Heart left ventricle (tissue), 16 donors: ENCODE results near the gene SF3B1. TPM values are rescaled to one million over a fixed set of nuclear protein-coding genes. Genes with fewer than 3 reads are reported as not detected.
A peak's percentile ranks its signal among the peaks of the same experiment; 100 is the strongest.

Experiments
- ATAC-seq, 4 donors: fragments of 200-7000 bp; cut with Tn5 transposase; one replicate each; pipeline ENCODE4 v1.9.1; 2020 to 2022; ENCODE audit warnings: moderate library complexity in 4 of 4, mild to moderate bottlenecking in 3 of 4, moderate number of reproducible peaks in 1 of 4
- DNase-seq, 5 donors: peaks; one replicate each; pipeline ENCODE4 v3.0.0-alpha.2; 2020
- H3K27ac ChIP-seq, 12 donors: fragments of 200-600 bp; sonication (generic) in 4 of 12; one replicate each; pipeline versions ENCODE4 v1.5.0 to v1.8.0; 2016 to 2022; ENCODE audit warnings: mild to moderate bottlenecking in 2 of 12
- H3K27me3 ChIP-seq, 9 donors: fragments of 200-600 bp; sonication (generic) in 2 of 9; one replicate each; pipeline versions ENCODE4 v1.5.1 to v1.8.0; 2016 to 2022; ENCODE audit warnings: mild to moderate bottlenecking in 3 of 9
- H3K36me3 ChIP-seq, 9 donors: fragments of 200-600 bp; sonication (generic) in 2 of 9; one replicate each; pipeline versions ENCODE4 v1.5.0 to v1.8.0; 2018 to 2022; ENCODE audit warnings: mild to moderate bottlenecking in 2 of 9
- H3K4me1 ChIP-seq, 12 donors: fragments of 200-600 bp; sonication (generic) in 4 of 12; one replicate each; pipeline versions ENCODE4 v1.5.0 to v1.8.0; 2016 to 2022; ENCODE audit warnings: mild to moderate bottlenecking in 3 of 12
- H3K4me3 ChIP-seq, 12 donors: fragments of 200-600 bp; sonication (generic) in 4 of 12; one replicate each; pipeline versions ENCODE4 v1.5.0 to v1.8.0; 2017 to 2022; ENCODE audit warnings: mild to moderate bottlenecking in 9 of 12, moderate library complexity in 4 of 12
- H3K9me3 ChIP-seq, 12 donors: fragments of 200-600 bp; sonication (generic) in 4 of 12; one replicate each; pipeline versions ENCODE4 v1.5.0 to v1.8.0; 2016 to 2022; ENCODE audit warnings: mild to moderate bottlenecking in 1 of 12
- POLR2A ChIP-seq, 2 donors: fragments of 450-650 bp; IDR thresholded peaks; one replicate each; pipeline ENCODE4 v1.6.1; 2017; ENCODE audit warnings: antibody characterized with exemption in 2 of 2, mild to moderate bottlenecking in 2 of 2, moderate library complexity in 2 of 2
- WGBS, 4 donors: extraction: QIAGEN DNeasy Blood & Tissue Kit in 2 of 4; methylation state at CpG; one replicate each; pipeline versions ENCODE4 v1.1.5 to v1.1.7; 2013 to 2018; 5-methylcytosine and 5-hydroxymethylcytosine counted together
- intact Hi-C, 10 donors: fragments of 100-400 bp; cut with DNase I; formaldehyde crosslinking; loops; one replicate each; pipeline versions ENCODE4 v1.11.1 to v1.14.2; 2022
- polyA plus RNA-seq, 2 donors: library from polyadenylated mRNA; stranded (reverse); fragments of 200-250 nt; gene quantifications; one replicate each; pipeline ENCODE4 v1.2.3, GENCODE V29; 2013
- total RNA-seq, 9 donors: library from RNA; depleted of rRNA in 2 of 9; stranded (reverse); fragments of >200 nt in 2 of 9; fragmentation: NEBNext Ultra II Directional in 3 of 9; extraction: Animal tissue kit (Norgen Biotek cat#: 25700) in 3 of 9; gene quantifications; one replicate each; pipeline versions ENCODE4 v1.1.0 to v1.2.4, GENCODE V29; 2016 to 2023
- TF ChIP-seq, protein P1 (sequence below), 12 donors: fragments of 200-600 bp; sonication (generic) in 4 of 12; IDR thresholded peaks; one replicate each; pipeline versions ENCODE4 v1.5.0 to v1.8.0; 2018 to 2022; ENCODE audit warnings: antibody characterized with exemption in 12 of 12, mild to moderate bottlenecking in 5 of 12
- donor health status: ischemic (EF 13 %, LVEDD 7.1; RV severe dilation, severe dysfunction).
- donor health status: healthy with polysubstance abuse.
- donor health status: DM: no; HTN: yes; CAD: no.
- donor health status: DM: no; HTN: no; CAD: no.
- donor health status: ischemic (EF 25% LVEDD 6.9; RV normal size, moderate dysfunction).
- donor health status: ischemic (EF 25% LVEDD 5.7; RV mildly dilated, moderate dysfunction).
- donor health status: healthy.
- donor health status: DM: yes; HTN: yes; CAD: no.
- donor health status: ischemic (EF 35%, LVEDD 5.7; RV mildly dilated, moderate dysfunction).
- donor health status: nonischemic (EF 11% LVEDD 7.7; RV severe dilation, severe dysfunction).
- donor health status: DM: yes; HTN: yes; CAD: no.
- donor health status: PGD.
- donor health status: ischemic (EF 29% LVEDD 5.4; RV normal size, mild dysfunction).
- donor health status: nonischemic (EF 23%, LVEDD 6.1; RV moderate dilation, normal function).

SF3B1 gene
- total and polyA plus RNA-seq, 11 donors, result 80.4 to 167 (median 132) TPM

DNA sequence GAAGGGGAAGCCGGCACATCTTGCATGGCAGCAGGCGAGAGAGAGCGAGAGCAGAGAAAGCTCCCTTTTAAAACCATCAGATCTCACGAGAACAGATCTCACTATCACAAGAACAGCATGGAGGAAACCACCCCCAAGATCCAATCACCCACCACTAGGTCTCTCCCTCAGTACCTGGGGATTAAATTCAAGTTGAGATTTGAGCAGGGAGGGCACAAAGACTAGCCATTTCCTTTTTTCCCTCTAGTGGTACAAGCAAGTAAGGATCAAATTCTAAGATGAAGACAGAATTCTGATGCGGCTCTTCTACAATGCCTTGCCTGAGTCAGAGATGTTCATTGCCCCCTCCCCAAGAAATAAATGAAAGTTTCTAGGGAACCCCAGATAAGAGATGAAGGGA is 78.7 kb downstream of the SF3B1 start:
- no peak overlapping the region for H3K4me3 ChIP-seq
- no peak overlapping the region for H3K27ac ChIP-seq
- 78 to 82% (median 80%) methylated on average over 5 of the region's 5 CpGs for WGBS, 4 donors
- DNase-seq (no peak), ATAC-seq (no peak)
- no peaks in the 10 kb centered on the region for H3K4me1 ChIP-seq
- no peaks in the 10 kb centered on the region for H3K36me3 ChIP-seq
- TF ChIP-seq, protein P1, sequence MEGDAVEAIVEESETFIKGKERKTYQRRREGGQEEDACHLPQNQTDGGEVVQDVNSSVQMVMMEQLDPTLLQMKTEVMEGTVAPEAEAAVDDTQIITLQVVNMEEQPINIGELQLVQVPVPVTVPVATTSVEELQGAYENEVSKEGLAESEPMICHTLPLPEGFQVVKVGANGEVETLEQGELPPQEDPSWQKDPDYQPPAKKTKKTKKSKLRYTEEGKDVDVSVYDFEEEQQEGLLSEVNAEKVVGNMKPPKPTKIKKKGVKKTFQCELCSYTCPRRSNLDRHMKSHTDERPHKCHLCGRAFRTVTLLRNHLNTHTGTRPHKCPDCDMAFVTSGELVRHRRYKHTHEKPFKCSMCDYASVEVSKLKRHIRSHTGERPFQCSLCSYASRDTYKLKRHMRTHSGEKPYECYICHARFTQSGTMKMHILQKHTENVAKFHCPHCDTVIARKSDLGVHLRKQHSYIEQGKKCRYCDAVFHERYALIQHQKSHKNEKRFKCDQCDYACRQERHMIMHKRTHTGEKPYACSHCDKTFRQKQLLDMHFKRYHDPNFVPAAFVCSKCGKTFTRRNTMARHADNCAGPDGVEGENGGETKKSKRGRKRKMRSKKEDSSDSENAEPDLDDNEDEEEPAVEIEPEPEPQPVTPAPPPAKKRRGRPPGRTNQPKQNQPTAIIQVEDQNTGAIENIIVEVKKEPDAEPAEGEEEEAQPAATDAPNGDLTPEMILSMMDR (IDR thresholded peaks at IDR 0.05), result peak in 3 of 12 donors; percentile 7 to 21 (median 19)
- TF ChIP-seq POLR2A (IDR thresholded peaks at IDR 0.05), result no peak
- no peaks in the 10 kb centered on the region for H3K27me3 ChIP-seq
- H3K9me3 ChIP-seq, result no peaks in the 10 kb centered on the region
- intact Hi-C loops, result no loop called here

DNA sequence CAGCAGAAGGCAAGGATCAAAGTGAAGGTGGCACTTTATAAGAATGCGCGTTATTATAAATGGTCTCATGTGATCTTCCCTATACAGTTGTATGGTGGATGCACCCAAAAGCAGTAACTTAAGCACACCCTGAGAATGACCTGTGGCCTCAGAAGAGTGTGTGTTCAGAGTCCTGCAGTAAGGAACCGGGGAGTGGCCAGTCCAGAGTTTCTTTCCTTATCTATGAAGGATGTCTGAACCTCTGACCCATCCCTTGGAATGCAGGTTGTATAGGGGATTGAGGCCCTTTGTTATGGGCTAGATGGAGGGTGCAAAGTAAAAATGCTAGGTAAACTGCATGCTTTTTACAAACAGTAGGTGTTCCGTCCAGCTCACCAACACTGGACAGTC is 80.7 kb downstream of the SF3B1 start:
- Histone ChIP-seq H3K36me3 (no peaks in the 10 kb centered on the region), H3K9me3 (no peaks in the 10 kb centered on the region), H3K4me3 (no peak overlapping the region), H3K4me1 (no peaks in the 10 kb centered on the region), H3K27me3 (no peaks in the 10 kb centered on the region), H3K27ac (no peak overlapping the region)
- 91 to 96% (median 94%) methylated on average over 4 of the region's 4 CpGs for WGBS, 4 donors
- ATAC-seq (no peak), DNase-seq (no peak)
- intact Hi-C loops, result no loop called here
- TF ChIP-seq POLR2A (IDR thresholded peaks at IDR 0.05), result no peak
- TF ChIP-seq, protein P1 (IDR thresholded peaks at IDR 0.05), result no peak

DNA sequence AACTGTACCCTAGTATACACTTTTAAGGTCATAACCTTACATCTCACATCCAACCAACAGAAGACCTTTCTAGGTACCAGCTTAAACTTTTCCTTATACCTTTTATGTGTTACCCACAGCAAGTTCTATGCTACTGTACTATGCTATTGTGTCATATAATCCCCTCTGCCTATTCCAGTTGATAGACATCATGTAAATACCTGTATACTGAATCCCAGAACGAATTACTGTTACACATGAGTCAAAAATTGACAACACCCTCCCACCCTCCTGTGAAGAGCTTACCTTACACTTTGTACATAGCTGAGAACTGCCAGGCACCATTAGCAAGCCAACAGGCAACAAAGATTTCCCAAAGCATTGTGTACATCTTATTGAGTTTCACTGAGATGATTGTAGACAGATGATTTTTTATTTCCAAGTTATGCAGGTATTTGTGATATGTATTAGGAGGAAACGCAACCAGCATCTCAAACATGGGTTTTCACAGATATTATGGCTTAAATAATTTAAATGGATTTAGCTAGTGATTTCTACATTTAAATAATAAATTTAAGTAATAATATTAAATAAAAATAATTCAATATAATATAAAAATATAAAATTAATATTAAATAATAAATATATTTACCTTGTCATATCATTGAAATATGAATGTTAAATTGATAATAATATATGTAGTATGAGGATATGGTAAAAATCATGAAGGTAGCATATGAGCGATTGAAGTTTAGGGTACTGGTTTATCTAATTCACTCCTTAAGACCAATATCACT is 81.2 kb downstream of the SF3B1 start:
- Histone ChIP-seq H3K4me3 (no peak overlapping the region), H3K27me3 (no peaks in the 10 kb centered on the region), H3K27ac (no peak overlapping the region), H3K9me3 (no peaks in the 10 kb centered on the region), H3K4me1 (no peaks in the 10 kb centered on the region), H3K36me3 (no peaks in the 10 kb centered on the region)
- TF ChIP-seq, protein P1 (IDR thresholded peaks at IDR 0.05), result no peak
- no peak for TF ChIP-seq POLR2A (IDR thresholded peaks at IDR 0.05)
- WGBS, 4 donors, result 73 to 83% (median 80%) methylated on average over 3 of the region's 3 CpGs
- intact Hi-C loops, result no loop called here
- DNase-seq (no peak), ATAC-seq (no peak)

DNA sequence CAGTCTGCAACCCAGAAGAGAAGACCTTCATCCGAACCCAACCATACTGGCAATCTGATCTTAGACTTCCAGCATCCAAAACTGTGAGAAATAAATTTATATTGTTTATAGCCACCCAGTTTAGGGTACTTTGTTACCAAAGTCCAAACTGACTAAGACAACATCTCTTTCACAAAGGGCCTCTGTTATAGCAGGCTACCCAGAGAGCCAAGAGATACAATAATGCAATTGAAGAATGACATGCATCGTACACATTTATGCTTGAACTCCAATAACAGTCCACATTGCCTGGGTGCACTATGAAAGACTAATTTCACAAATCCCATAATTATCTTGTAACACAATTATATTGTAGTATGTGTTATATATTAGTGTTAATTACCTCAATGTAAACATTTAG is 85.1 kb downstream of the SF3B1 start:
- intact Hi-C loops, result no loop called here
- DNase-seq, result no peak
- ATAC-seq, result no peak
- WGBS, 4 donors, result 88 to 97% (median 95%) methylated on average over 2 of the region's 2 CpGs
- Histone ChIP-seq H3K36me3 (no peaks in the 10 kb centered on the region), H3K27me3 (no peaks in the 10 kb centered on the region), H3K4me1 (no peaks in the 10 kb centered on the region), H3K4me3 (no peak overlapping the region), H3K9me3 (no peaks in the 10 kb centered on the region), H3K27ac (no peak overlapping the region)
- TF ChIP-seq POLR2A (IDR thresholded peaks at IDR 0.05), result no peak
- TF ChIP-seq, protein P1 (IDR thresholded peaks at IDR 0.05), result no peak
